Sciatic nerve (tissue), 2 donors: ENCODE results near the gene ZC2HC1C. TPM values are rescaled to one million over a fixed set of nuclear protein-coding genes. Genes with fewer than 3 reads are reported as not detected.
"Not testable (repeated sequence)": the region's sequence is repeated elsewhere in the genome, so short reads cannot be mapped to it uniquely, and the experiment has no call there.

Experiments
- ATAC-seq: fragments of 200-7000 bp; cut with Tn5 transposase; one replicate; pipeline ENCODE4 v1.9.1; 2020; ENCODE audit warnings: mild to moderate bottlenecking, moderate library complexity
- DNase-seq: peaks from one replicate; pipeline ENCODE4 v3.0.0-alpha.2; 2020; ENCODE audit warnings: low spot score
- intact Hi-C: fragments of 100-400 bp; cut with DNase I; formaldehyde crosslinking; loops from one replicate; pipeline ENCODE4 v1.14.2; 2022
- total RNA-seq: library from RNA; stranded (reverse); fragmentation: NEBNext Ultra II Directional; extraction: Animal tissue kit (Norgen Biotek cat#: 25700); gene quantifications from one replicate; pipeline ENCODE4 v1.2.1, GENCODE V29; 2021
- donor health status: DM: no; HTN: no; CAD: no.
- donor health status: DM: no; HTN: no; CAD: no.

The ZC2HC1C gene
- total RNA-seq, 1 donor from 2014 or later: 2.5 TPM

GRCh38 chr14:75051556-75051899 lies 17.9 kb upstream of the ZC2HC1C start:
- ATAC-seq (no peak), DNase-seq (no peak)
- intact Hi-C loops: no loop called here

DNA sequence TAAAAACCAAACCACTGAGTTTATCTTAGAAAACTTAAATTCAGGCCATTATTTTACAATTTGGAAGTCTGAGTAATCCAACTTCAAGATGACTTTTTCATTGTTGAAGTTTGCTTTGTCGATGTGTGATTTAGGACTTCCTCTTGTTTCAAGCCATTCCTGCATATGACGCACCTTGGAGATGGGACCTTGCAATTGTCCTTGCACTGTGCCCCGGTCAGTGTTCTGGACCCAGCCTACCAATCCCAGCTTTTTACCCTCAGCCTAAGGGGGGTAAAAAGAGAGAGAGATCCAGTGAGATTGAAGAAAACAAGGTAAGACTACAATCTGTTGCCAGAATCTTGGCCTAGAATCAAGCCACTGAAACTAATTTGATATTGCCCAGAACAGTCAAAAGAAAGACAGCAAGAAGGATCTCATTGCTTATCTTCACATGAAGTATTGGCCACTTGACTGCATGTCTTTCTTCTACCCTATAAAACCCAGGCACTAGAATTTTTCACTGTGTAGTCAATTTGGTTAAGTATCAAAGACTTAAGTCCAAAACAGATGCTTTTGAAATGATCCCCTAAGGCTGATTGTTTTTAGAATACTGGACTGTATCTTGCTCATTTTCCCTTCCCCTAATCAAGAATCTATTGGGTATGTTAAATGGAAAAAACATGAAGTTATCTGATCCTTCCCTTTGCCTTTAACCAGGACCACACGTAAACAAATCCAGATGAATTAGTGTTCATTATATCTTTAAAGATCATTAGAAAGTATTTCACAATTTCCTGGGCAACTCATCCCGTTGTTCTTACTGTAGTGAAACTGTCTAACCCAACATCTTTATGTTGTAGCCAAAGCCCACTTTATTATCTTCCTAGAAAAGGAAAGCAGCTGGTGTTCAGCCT lies 15.8 kb upstream of the ZC2HC1C start:
- ATAC-seq (no peak), DNase-seq (no peak)
- intact Hi-C loops: no loop called here

DNA sequence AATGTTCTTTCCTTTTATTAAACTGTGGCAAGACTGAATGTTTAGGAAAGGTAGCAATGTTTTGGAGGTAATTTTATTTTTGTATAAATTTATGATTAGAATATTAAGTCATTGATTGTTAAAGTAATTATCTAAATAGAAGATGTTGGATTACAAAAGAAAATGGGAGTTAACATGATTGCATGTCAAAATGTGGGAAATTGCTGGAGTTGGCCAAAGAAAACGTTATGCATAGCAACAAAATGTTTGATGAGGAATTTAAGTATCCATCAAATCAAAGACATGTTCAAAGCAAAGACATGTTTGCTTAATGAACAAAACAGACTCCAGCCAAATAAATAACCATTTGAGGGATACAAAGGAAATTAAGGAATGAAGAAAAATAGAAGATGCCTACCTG lies 15.0 kb upstream of the ZC2HC1C start:
- DNase-seq: no peak
- no peak for ATAC-seq
- intact Hi-C loops: no loop called here

GRCh38 chr14:75059642-75060041 lies 9.8 kb upstream of the ZC2HC1C start:
- intact Hi-C loops: no loop called here
- ATAC-seq: no peak
- no peak for DNase-seq

- intact Hi-C loops: no loop called here
- no peak for ATAC-seq
- no peak for DNase-seq
These were observed 9.0 kb upstream of the ZC2HC1C start for GRCh38 chr14:75060420-75060819.

DNA sequence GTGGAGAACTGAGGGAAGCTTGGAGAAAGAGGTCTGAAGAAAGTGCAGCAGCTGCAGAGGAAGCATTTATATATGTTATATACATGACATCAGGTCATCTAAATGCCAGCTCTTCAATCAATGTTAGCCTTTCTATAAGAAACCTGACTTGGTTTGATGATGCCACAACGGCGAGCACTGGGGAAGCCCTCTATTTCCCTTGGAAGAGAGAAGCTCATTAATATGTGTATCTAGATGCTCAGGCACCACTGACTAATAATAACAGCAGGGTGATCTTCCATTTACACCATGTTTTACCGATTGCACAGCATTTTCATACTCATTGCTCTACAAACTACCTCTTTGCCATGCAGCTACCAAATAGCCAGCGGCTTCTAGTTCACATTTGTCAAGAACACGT lies 6.4 kb upstream of the ZC2HC1C start:
- ATAC-seq (no peak), DNase-seq (no peak)
- intact Hi-C loops: no loop called here

GRCh38 chr14:75063491-75064204 lies 5.8 kb upstream of the ZC2HC1C start, which contains the start of gene ACYP1:
Gene ACYP1, minus strand, starts transcription at chr14:75064024. Its CDS starts 471 bp downstream, at chr14:75063553.
- DNase-seq (peak; percentile 96), ATAC-seq (peak; percentile 98)
- intact Hi-C loops: no loop called here

GRCh38 chr14:75064205-75064567 lies 5.3 kb upstream of the ZC2HC1C start:
- ATAC-seq (no peak), DNase-seq (no peak)
- intact Hi-C loops: no loop called here

GRCh38 chr14:75066691-75067090 lies 2.8 kb upstream of the ZC2HC1C start:
- ATAC-seq (no peak), DNase-seq (no peak)
- intact Hi-C loops: no loop called here

DNA sequence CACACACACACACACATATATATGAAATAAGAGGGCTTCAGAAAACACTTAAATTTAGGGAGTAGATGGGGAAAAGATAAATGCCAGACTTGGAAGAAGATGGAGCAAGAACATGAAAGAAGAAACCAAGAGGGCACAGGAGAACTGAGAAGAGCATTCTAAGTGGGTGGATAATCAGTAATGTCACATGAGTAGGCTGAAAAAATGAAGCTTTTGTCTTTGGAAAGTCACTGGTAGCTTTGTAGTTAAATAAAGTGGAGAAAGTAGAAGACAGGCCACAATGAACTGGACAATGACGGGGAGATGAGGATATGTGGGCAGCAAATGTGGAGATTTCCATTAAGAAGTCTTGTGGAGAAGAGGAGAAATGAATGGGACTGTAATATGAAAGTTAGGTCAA lies 2.2 kb upstream of the ZC2HC1C start:
- intact Hi-C loops: no loop called here
- ATAC-seq: no peak

GRCh38 chr14:75067765-75068164 lies 1.7 kb upstream of the ZC2HC1C start:
- intact Hi-C loops: not testable (repeated sequence)

More for the DNA sequence above, 2.2 kb upstream of the ZC2HC1C start:
- DNase-seq: no peak

GRCh38 chr14:75068294-75069120 lies 934 bp upstream of the ZC2HC1C start:
- DNase-seq (no peak), ATAC-seq (no peak)
- intact Hi-C loops: no loop called here

More at GRCh38 chr14:75067765-75068164, 1.7 kb upstream of the ZC2HC1C start:
- DNase-seq, ATAC-seq: not testable (repeated sequence)

DNA sequence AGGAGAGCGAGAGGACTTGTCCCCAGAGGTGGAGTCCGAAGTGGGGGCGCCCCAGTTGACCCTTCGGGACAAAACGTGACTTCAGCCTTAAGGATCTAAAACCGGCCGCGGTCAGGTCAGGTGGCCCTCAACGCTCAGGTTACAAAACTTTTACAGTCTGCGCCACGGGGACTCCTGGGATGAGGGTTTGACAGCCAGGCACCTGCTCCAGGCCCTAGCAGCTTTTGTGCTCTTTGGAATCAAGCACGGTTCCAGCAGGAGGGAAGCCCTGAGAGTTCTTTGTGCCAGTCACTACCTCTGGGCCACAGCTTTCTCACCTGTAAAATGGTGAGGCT lies 337 bp downstream of the ZC2HC1C start:
- intact Hi-C loops: no loop called here
- ATAC-seq (peak; percentile 16), DNase-seq (no peak)

DNA sequence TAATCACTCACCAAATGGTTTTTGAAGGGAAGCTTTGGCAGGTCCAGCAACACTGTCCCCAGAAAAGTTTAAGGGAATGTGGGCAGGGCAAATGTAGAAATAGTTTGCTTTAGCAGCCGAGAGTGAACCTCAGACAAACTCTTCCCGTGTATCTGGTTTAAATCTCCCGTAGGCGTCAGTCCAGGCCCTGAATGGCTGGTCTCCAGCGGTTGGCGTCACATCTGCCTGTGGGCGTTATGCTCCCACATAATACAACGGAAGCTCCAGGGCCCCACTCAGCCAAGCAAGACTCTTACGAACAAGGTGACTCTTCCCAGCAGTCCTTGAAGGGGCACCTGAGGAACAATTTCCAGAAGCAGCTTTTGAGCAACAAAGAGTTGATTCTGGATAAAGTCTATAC lies 942 bp downstream of the ZC2HC1C start:
- DNase-seq (peak; percentile 76), ATAC-seq (peak; percentile 1)
- intact Hi-C loops: no loop called here

DNA sequence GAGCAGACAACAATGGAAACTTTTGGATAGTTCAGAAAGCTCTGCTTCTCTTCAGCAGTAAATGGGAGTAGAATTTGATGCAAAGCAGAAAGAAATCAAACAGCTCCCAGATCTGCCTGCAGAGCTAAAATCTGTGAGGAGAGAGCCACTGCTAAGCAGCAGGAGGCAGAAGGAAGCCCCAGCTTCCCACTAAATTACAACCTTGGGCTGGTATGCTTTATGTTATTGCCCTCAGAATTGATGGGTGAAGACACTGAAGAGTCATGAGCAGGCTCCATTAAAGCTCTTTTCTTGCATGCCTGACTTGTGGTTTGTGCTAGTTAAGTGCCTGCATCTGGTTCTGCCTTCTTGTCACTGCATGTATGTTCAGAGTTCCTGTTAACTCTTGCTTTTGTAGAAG lies 8.4 kb downstream of the ZC2HC1C start:
- no peak for ATAC-seq
- intact Hi-C loops: no loop called here
- no peak for DNase-seq

GRCh38 chr14:75079521-75079920 lies 10.1 kb downstream of the ZC2HC1C start:
- DNase-seq (no peak), ATAC-seq (no peak)
- intact Hi-C loops: no loop called here

DNA sequence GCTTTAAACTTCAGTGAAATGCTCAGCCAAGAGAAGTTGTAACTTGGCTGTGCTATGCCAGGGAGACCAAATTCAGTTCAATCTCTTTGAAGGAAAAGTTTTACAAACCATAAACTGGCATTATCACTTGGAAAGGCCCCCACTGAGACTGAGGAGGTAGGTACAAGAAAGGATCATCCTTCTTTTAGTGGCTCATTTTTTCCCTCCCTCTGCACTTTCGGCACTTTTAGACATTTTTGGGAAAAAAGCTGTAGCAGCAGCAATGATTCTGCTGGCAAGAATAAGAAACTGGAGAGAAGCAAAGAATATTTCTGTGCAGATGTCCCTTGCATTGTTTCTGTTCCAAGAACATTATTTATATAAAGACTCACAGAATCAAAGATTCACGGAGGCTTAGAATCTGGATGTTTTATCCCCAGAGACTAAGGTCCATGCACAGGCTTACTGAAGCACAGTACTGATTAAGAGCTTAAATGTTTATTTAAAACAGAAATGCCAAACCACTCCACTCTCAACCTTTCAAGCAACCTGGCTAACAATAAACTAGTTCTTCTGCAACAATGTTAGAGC lies 12.3 kb downstream of the ZC2HC1C start:
- DNase-seq: no peak
- peak; percentile 18 for ATAC-seq
- intact Hi-C loops: loop anchor here (10.0 kb wide), 2 partner anchors 137 to 167 kb away; no protein-coding TSS in a partner anchor

DNA sequence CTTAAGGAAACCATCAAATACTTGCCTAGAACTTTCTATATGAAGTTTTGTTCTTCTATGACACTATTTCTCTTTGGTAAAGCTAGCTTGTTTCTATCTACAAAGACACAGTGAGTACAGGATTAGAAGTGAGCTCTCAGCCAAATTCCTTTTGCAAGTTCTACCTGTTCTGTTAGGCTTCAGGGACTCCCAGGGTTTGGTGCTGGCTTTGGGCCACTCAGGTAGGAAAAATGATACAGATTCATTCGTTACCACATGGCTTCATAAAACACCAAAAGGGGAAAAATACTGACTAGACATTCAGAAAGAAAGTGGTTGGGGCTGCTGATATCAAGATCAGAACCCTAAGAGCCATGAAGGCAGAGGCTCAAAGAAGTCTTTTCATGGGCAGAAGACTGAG lies 13.8 kb downstream of the ZC2HC1C start:
- intact Hi-C loops: loop anchor here (10.0 kb wide), 2 partner anchors 138 to 168 kb away; no protein-coding TSS in a partner anchor
- DNase-seq (no peak), ATAC-seq (no peak)

DNA sequence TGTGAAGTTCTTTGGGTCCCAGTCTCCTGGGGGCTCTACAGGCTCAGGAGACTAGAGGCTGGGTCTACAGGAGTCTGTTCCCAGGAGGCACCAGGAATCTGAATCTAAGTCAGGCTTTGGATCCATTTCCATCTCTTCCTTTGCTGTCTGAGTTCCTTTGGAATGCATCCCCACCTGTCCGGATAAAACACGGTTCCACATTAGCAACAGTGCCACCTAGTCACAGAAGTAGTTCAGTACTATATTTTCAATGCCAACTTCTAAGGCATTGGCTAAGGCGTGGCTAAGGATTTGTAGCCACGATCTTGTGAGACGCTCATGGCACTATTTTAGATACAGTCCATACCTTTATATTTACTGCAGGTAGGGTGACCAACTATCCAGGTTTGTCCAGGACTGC lies 15.1 kb downstream of the ZC2HC1C start:
- DNase-seq: no peak
- ATAC-seq: no peak
- intact Hi-C loops: loop anchor here (10.0 kb wide), 2 partner anchors 140 to 170 kb away; no protein-coding TSS in a partner anchor
